ENCODE measurements around the gene BRINP3.
A peak's percentile ranks its signal among the peaks of the same experiment; 100 is the strongest.

- peak in 3 of 6 experiments; percentile 20 to 36 (median 31) for TF ChIP-seq CTCF (IDR thresholded peaks at IDR 0.05)
- TF ChIP-seq POLR2A (IDR thresholded peaks at IDR 0.05), result no peak
Measured at GRCh38 chr1:190373705-190374336, 103.8 kb downstream of the BRINP3 start.

All from adrenal gland (tissue), 5 donors.